ENCODE results near the gene PRRT2. TPM values are rescaled to one million over a fixed set of nuclear protein-coding genes. Genes with fewer than 3 reads are reported as not detected.
"Not testable (repeated sequence)": the region's sequence is repeated elsewhere in the genome, so short reads cannot be mapped to it uniquely, and the experiment has no call there.

Gene PRRT2
- polyA plus RNA-seq, 2 of the 4 experiments (the other 2 are of a cell fraction), result 0.25 to 0.44 TPM

DNA sequence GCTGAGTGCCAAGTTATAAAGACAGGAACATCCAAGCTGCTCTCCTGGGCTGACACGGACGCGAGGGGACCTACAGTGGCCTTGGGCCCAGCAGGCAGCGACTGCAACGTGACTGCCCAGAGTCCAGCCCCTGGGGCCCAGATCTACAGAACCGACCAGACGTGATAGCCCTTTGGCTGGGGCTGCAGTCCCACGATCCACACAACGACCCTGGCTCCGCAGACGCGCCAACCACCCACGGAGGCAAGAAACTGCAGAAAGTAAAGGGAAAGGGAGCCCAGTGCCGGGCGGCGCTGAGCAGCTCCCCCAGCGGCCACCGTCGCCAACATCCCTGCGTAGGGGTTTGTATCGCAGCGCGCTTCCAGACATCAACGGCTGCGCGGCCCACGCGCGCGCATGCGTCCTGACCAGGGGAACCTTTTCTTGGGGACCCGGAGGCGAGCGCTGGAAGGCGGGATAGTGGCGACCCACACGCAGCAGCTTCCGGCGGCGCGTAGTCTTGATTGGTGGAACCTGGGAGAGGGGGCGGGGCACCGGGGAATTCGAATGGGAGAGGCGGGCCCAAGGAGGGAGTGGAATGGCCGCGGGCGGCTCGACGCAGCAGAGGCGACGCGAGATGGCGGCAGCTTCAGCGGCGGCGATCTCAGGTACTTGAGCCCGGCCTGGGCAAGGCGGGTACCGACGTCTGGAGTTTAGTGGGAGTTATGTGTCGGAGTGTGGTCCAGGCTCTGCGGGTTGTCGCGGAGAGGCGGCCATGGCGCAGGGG is 21.6 kb upstream of the PRRT2 start, which contains the start of gene KIF22 (continued):
- TF ChIP-seq, protein P1, sequence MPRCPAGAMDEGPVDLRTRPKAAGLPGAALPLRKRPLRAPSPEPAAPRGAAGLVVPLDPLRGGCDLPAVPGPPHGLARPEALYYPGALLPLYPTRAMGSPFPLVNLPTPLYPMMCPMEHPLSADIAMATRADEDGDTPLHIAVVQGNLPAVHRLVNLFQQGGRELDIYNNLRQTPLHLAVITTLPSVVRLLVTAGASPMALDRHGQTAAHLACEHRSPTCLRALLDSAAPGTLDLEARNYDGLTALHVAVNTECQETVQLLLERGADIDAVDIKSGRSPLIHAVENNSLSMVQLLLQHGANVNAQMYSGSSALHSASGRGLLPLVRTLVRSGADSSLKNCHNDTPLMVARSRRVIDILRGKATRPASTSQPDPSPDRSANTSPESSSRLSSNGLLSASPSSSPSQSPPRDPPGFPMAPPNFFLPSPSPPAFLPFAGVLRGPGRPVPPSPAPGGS (IDR thresholded peaks at IDR 0.05), result 0 out of 3 replicates have a peak, but pooled peaks have one; percentile 11
- no peak for TF ChIP-seq NFE2L2 (conservative IDR thresholded peaks at IDR 0.05; ENCODE audit: low read length)

DNA sequence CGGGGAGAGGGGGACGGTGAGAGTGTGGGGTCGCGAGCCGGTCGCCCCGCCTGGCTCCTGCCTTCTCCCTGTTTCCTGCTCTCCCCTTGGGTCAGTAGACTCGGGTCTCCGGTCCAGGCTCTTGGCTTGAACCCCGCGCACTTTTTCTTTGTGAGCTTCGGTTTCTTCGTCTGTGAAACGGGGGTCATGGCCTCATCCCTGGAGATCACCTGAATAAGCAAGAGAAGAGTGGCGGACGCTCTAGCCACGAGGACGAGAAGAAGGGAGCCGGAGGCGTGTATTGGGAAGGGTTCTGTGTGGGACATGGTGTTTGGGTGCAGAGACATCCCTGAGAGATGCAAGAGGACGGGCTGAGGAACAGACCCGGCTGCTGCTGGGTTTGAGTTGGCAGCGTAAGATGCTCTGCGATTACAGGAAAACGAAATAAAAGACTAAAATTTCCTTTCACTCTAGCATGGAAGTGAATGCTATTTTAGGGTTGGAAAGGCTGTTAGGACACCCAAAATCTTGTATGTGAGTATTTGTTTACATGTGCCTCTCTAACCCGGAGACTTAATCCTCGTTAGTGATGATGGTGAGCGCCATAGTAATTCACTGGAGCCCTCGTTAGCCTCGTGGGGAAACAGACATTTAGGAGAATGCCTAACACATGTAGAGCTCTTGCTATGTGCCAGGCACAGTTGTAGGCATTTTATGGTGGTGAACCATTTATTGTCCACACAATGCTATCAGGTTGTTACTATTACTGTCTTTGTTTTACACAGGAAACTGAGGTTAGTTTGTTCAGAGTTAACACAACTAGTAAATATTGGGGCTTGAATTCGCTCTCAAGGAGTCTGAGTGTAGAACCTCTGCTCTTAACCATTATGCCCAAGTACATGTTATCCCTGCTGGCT is 20.8 kb upstream of the PRRT2 start:
- ATAC-seq, result peak; percentile 48 to 61
- no peak for FAIRE-seq
- under 1% methylated on average over 27 of the region's 31 CpGs for WGBS (ENCODE audit: missing lambda C conversion rate)

DNA sequence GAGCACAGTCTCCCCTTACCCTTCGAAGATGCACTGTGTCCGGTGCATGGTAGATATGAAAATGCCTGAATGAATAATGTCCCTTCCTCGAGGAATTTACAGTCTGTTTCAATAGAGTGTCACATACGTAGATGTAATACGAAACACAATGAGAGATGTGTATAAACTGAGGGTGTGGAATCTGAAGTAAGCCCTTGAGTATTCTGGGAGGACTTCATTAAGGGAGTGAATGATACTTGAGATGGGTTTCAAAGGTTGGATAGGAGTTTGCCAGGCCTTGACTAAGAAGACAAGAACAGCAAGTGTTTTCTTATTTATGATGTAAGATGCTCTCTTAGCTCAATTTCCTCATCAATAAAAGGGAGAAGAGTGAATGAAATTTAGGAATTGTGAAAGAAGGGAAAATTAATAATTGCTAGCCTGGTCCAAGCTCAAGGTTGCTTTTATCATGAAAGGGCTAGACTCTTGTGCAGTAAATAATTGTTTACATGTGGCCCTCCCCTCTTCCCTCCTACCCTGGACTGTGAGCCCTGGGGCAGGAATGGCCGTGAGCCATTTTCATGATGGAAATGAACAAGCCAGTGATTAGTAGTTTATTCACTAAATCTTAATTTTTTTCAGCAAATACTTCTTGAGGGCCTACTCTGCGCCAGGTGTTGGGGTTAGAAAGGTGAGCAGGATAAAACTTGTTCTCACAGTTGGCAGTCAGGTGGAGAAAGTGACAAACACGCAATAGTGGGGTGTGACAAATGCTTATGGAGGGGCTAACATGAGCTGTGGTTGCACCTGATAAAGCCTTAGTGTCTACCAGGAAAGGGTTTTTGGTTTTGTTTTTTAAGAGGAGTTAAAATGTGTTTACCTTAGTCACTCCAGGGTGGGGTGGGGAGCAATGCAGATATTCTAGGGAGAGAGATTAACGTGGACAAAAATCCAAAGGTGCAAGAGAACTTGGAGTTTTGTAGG is 19.9 kb upstream of the PRRT2 start:
- ATAC-seq (no peak), FAIRE-seq (no peak), DNase-seq (ENCODE audit: low read depth in 1 of 2, low spot score in 1 of 2) (no peak)
- TF ChIP-seq, protein P2, sequence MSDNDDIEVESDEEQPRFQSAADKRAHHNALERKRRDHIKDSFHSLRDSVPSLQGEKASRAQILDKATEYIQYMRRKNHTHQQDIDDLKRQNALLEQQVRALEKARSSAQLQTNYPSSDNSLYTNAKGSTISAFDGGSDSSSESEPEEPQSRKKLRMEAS (IDR thresholded peaks at IDR 0.05), result 0 out of 2 replicates have a peak, but pooled peaks have one; percentile 3
- TF ChIP-seq EHF (CRISPR knock-in tag; IDR thresholded peaks at IDR 0.05), result no peak
- Histone ChIP-seq H3K4me3 (peak overlapping the region; percentile 94), H3K9me3 (no peaks in the 10 kb centered on the region), H3K27ac (peak overlapping the region; percentile 89 to 96; a peak in 4 of 6 replicates), H3K4me2 (peak overlapping the region; percentile 76), H3K4me1 (peaks cover 20% of the 10 kb centered on the region)
- 72% methylated on average over 9 of the region's 9 CpGs for WGBS (ENCODE audit: missing lambda C conversion rate)
- CTCF ChIA-PET, result interaction anchor here (0.7 to 4.4 kb wide), 3 partner anchors 10 to 25 kb away, joined by 3 to 54 read pairs (median 14); no protein-coding TSS in a partner anchor
- POLR2A ChIA-PET, result interaction anchor here (1.4 kb wide), 1 partner anchor 12 kb away, joined by 4 read pairs; no protein-coding TSS in a partner anchor

More for the DNA sequence above, 20.8 kb upstream of the PRRT2 start:
- Histone ChIP-seq H3K4me3 (peak overlapping the region; percentile 94), H3K27ac (peak overlapping the region; percentile 89 to 96), H3K9me3 (no peaks in the 10 kb centered on the region), H3K4me2 (peak overlapping the region; percentile 76), H3K4me1 (peaks cover 20% of the 10 kb centered on the region)
- peak in 1 of 2 experiments; percentile 38 for DNase-seq (ENCODE audit: low read depth in 1 of 2, low spot score in 1 of 2)
- POLR2A ChIA-PET, result interaction anchor here (0.9 to 2.3 kb wide), 9 partner anchors 7 to 91 kb away, joined by 3 to 25 read pairs (median 4); partner anchors contain the start of genes MAZ and PAGR1
- CTCF ChIA-PET, result interaction anchor here (0.7 to 4.4 kb wide), 19 partner anchors 11 to 262 kb away, joined by 3 to 54 read pairs (median 6); a partner anchor contains a TSS
- no peak for TF ChIP-seq EHF (CRISPR knock-in tag; IDR thresholded peaks at IDR 0.05)
- no peak for TF ChIP-seq CBX8 (IDR thresholded peaks at IDR 0.05)
- TF ChIP-seq, protein P3, sequence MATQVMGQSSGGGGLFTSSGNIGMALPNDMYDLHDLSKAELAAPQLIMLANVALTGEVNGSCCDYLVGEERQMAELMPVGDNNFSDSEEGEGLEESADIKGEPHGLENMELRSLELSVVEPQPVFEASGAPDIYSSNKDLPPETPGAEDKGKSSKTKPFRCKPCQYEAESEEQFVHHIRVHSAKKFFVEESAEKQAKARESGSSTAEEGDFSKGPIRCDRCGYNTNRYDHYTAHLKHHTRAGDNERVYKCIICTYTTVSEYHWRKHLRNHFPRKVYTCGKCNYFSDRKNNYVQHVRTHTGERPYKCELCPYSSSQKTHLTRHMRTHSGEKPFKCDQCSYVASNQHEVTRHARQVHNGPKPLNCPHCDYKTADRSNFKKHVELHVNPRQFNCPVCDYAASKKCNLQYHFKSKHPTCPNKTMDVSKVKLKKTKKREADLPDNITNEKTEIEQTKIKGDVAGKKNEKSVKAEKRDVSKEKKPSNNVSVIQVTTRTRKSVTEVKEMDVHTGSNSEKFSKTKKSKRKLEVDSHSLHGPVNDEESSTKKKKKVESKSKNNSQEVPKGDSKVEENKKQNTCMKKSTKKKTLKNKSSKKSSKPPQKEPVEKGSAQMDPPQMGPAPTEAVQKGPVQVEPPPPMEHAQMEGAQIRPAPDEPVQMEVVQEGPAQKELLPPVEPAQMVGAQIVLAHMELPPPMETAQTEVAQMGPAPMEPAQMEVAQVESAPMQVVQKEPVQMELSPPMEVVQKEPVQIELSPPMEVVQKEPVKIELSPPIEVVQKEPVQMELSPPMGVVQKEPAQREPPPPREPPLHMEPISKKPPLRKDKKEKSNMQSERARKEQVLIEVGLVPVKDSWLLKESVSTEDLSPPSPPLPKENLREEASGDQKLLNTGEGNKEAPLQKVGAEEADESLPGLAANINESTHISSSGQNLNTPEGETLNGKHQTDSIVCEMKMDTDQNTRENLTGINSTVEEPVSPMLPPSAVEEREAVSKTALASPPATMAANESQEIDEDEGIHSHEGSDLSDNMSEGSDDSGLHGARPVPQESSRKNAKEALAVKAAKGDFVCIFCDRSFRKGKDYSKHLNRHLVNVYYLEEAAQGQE (IDR thresholded peaks at IDR 0.05), result no peak
- TF ChIP-seq PHF8 (IDR thresholded peaks at IDR 0.05; ENCODE audit: borderline replicate concordance, low read depth), result no peak
- no peak for TF ChIP-seq ZFP36 (IDR thresholded peaks at IDR 0.05; ENCODE audit: borderline replicate concordance, partially characterized antibody)
- no peak for TF ChIP-seq RARB (CRISPR knock-in tag; IDR thresholded peaks at IDR 0.05)
- TF ChIP-seq FOXS1 (CRISPR knock-in tag; IDR thresholded peaks at IDR 0.05), result no peak
- TF ChIP-seq, protein P1 (IDR thresholded peaks at IDR 0.05), result no peak
- TF ChIP-seq KDM5A (IDR thresholded peaks at IDR 0.05), result peak; percentile 43; the same call in 1 of the 2 replicates

DNA sequence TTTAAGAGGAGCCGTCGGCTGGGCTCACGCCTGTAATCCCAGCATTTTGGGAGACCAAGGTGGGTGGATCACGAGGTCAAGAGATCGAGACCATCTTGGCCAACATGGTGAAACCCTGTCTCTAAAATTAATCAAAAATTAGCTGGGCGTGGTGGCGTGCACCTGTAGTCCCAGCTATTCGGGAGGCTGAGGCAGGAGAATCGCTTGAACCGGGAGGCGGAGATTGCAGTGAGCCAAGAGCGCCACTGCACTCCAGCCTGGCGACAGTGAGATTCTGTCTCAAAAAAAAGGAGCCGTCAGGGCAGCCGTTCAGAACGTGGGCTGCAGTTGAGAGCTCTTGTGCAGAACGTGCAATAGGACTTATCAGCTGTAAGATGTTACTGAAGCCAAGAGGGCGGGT is 18.8 kb upstream of the PRRT2 start:
- 95% methylated on average over 18 of the region's 18 CpGs for WGBS (ENCODE audit: missing lambda C conversion rate)
- POLR2A ChIA-PET, result interaction anchor here (1.4 kb wide), 1 partner anchor 11 kb away, joined by 4 read pairs; no protein-coding TSS in a partner anchor
- not testable (repeated sequence) for FAIRE-seq; H3K4me2 ChIP-seq; H3K4me3 ChIP-seq; H3K27ac ChIP-seq; DNase-seq (ENCODE audit: low read depth in 1 of 2, low spot score in 1 of 2); ATAC-seq; H3K9me3 ChIP-seq
- CTCF ChIA-PET, result interaction anchor here (1.4 kb wide), 1 partner anchor 102 kb away, joined by 4 read pairs; no protein-coding TSS in a partner anchor
- H3K4me1 ChIP-seq, result peaks cover 20% of the 10 kb centered on the region
